ENCODE measurements around the gene RNU5B-1.

GRCh38 chr15:65275104-65275727 is 29.3 kb upstream of the RNU5B-1 start:
- TF ChIP-seq, protein P1, sequence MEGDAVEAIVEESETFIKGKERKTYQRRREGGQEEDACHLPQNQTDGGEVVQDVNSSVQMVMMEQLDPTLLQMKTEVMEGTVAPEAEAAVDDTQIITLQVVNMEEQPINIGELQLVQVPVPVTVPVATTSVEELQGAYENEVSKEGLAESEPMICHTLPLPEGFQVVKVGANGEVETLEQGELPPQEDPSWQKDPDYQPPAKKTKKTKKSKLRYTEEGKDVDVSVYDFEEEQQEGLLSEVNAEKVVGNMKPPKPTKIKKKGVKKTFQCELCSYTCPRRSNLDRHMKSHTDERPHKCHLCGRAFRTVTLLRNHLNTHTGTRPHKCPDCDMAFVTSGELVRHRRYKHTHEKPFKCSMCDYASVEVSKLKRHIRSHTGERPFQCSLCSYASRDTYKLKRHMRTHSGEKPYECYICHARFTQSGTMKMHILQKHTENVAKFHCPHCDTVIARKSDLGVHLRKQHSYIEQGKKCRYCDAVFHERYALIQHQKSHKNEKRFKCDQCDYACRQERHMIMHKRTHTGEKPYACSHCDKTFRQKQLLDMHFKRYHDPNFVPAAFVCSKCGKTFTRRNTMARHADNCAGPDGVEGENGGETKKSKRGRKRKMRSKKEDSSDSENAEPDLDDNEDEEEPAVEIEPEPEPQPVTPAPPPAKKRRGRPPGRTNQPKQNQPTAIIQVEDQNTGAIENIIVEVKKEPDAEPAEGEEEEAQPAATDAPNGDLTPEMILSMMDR (IDR thresholded peaks at IDR 0.05): no peak
- TF ChIP-seq POLR2AphosphoS5 (IDR thresholded peaks at IDR 0.05): no peak
- no peak for TF ChIP-seq EP300 (IDR thresholded peaks at IDR 0.05)
